Glutamatergic neuron (in vitro differentiated cells): ENCODE results near the gene ASIC2. TPM values are rescaled to one million over a fixed set of nuclear protein-coding genes. Genes with fewer than 3 reads are reported as not detected.

Experiments used
- DNase-seq: peaks from one replicate; pipeline ENCODE4 v3.0.0; 2022
- H3K27ac Mint-ChIP-seq: one replicate; pipeline ENCODE4 v1.8.0; 2020; ENCODE audit warnings: mild to moderate bottlenecking, mixed read lengths, inconsistent platforms; ENCODE audit not compliant: unreplicated experiment
- H3K27me3 Mint-ChIP-seq: one replicate; pipeline ENCODE4 v1.8.0; 2020; ENCODE audit warnings: mild to moderate bottlenecking, moderate library complexity, mixed read lengths, inconsistent platforms; ENCODE audit not compliant: unreplicated experiment
- H3K36me3 Mint-ChIP-seq: one replicate; pipeline ENCODE4 v1.8.0; 2020; ENCODE audit warnings: mild to moderate bottlenecking, mixed read lengths, inconsistent platforms; ENCODE audit not compliant: unreplicated experiment
- H3K4me1 Mint-ChIP-seq: one replicate; pipeline ENCODE4 v1.8.0; 2020; ENCODE audit warnings: mild to moderate bottlenecking, low read depth, mixed read lengths, inconsistent platforms; ENCODE audit not compliant: unreplicated experiment
- H3K4me3 Mint-ChIP-seq: one replicate; pipeline ENCODE4 v1.8.0; 2020; ENCODE audit warnings: mild to moderate bottlenecking, mixed read lengths, inconsistent platforms; ENCODE audit not compliant: unreplicated experiment
- H3K9me3 Mint-ChIP-seq: one replicate; pipeline ENCODE4 v1.8.0; 2020; ENCODE audit warnings: mild to moderate bottlenecking, moderate library complexity, mixed read lengths, inconsistent platforms; ENCODE audit not compliant: unreplicated experiment
- total RNA-seq: library from RNA; stranded (reverse); fragmentation: NEBNext Ultra II Directional; extraction: Animal tissue kit (Norgen Biotek cat#: 25700); gene quantifications from one replicate; pipeline ENCODE4 v1.2.1, GENCODE V29; 2021; ENCODE audit not compliant: unreplicated experiment
- TF ChIP-seq, protein P1 (sequence below): fragments of 200-600 bp; sonication (generic); IDR thresholded peaks from one replicate; pipeline ENCODE4 v1.5.0; 2021; ENCODE audit not compliant: partially characterized antibody, unreplicated experiment

ASIC2 gene
- total RNA-seq, 1 donor from 2014 or later, result 0.74 TPM

- Mint-ChIP-seq H3K27ac (no peak overlapping the region), H3K27me3 (peaks cover 11% of the 10 kb centered on the region), H3K4me3 (no peak overlapping the region), H3K9me3 (no peaks in the 10 kb centered on the region), H3K36me3 (no peaks in the 10 kb centered on the region), H3K4me1 (no peaks in the 10 kb centered on the region)
- no peak for DNase-seq
- TF ChIP-seq, protein P1, sequence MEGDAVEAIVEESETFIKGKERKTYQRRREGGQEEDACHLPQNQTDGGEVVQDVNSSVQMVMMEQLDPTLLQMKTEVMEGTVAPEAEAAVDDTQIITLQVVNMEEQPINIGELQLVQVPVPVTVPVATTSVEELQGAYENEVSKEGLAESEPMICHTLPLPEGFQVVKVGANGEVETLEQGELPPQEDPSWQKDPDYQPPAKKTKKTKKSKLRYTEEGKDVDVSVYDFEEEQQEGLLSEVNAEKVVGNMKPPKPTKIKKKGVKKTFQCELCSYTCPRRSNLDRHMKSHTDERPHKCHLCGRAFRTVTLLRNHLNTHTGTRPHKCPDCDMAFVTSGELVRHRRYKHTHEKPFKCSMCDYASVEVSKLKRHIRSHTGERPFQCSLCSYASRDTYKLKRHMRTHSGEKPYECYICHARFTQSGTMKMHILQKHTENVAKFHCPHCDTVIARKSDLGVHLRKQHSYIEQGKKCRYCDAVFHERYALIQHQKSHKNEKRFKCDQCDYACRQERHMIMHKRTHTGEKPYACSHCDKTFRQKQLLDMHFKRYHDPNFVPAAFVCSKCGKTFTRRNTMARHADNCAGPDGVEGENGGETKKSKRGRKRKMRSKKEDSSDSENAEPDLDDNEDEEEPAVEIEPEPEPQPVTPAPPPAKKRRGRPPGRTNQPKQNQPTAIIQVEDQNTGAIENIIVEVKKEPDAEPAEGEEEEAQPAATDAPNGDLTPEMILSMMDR, result no peak
Observed at GRCh38 chr17:33091271-33091670, 201.8 kb downstream of the ASIC2 start.

GRCh38 chr17:33090806-33091205, 202.3 kb downstream of the ASIC2 start:
- no peaks in the 10 kb centered on the region for H3K4me1 Mint-ChIP-seq
- H3K27ac Mint-ChIP-seq, result no peak overlapping the region
- H3K36me3 Mint-ChIP-seq, result no peaks in the 10 kb centered on the region
- no peak overlapping the region for H3K4me3 Mint-ChIP-seq
- TF ChIP-seq, protein P1, result no peak
- DNase-seq, result no peak
- no peaks in the 10 kb centered on the region for H3K9me3 Mint-ChIP-seq
- peaks cover 11% of the 10 kb centered on the region for H3K27me3 Mint-ChIP-seq

GRCh38 chr17:33086878-33087277, 206.2 kb downstream of the ASIC2 start:
- peaks cover 4% of the 10 kb centered on the region for H3K36me3 Mint-ChIP-seq

DNA sequence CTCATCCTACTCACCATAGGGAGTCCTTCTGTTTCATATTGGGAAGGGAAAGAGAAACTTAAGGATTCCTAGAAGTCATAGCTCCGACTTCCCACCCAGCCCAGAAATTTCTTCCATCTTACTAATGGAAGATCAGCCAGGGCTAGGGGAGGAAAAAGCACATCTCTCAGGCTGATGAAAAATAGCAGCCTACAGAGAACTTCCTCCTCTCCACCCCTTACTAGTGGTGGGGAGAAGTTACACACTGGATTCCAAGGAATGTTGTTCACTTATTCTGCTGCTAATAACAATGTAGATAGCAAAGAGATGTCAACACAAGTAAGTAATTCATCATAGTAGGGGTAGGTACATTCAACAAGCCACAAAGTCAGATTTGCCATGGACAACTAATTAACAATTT, 207.1 kb downstream of the ASIC2 start:
- DNase-seq, result no peak
- H3K9me3 Mint-ChIP-seq, result peaks cover 1% of the 10 kb centered on the region
- no peak overlapping the region for H3K27ac Mint-ChIP-seq
- H3K4me3 Mint-ChIP-seq, result no peak overlapping the region
- peaks cover 4% of the 10 kb centered on the region for H3K36me3 Mint-ChIP-seq
- no peaks in the 10 kb centered on the region for H3K4me1 Mint-ChIP-seq
- TF ChIP-seq, protein P1, result no peak
- H3K27me3 Mint-ChIP-seq, result peaks cover 9% of the 10 kb centered on the region

More at GRCh38 chr17:33086878-33087277, 206.2 kb downstream of the ASIC2 start:
- Mint-ChIP-seq H3K27me3 (peaks cover 9% of the 10 kb centered on the region), H3K4me3 (no peak overlapping the region), H3K9me3 (no peaks in the 10 kb centered on the region), H3K4me1 (no peaks in the 10 kb centered on the region), H3K27ac (no peak overlapping the region)
- TF ChIP-seq, protein P1, result no peak
- no peak for DNase-seq

DNA sequence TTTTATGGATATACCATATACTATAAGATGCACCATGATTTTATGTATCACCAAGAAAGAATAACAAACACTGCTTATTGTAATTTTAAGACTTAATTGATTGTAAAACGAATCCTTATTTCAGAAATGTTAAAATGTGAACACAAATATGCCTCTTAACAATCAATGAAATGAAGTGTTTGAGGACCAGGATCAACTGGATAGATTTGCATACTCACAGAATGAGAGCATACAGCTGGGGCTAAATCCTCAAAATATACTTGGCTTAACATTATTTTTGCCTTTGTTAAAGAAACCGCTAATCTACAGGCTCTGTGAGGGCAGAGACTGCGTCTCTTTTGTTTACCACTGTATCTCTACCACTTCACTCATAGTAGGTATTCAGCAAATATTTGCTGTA, 207.8 kb downstream of the ASIC2 start:
- Mint-ChIP-seq H3K4me1 (no peaks in the 10 kb centered on the region), H3K27ac (no peak overlapping the region), H3K4me3 (no peak overlapping the region), H3K36me3 (peaks cover 4% of the 10 kb centered on the region), H3K9me3 (peaks cover 2% of the 10 kb centered on the region), H3K27me3 (peaks cover 6% of the 10 kb centered on the region)
- no peak for DNase-seq
- TF ChIP-seq, protein P1, result no peak
